Measurements from ENCODE around the gene SPAG7. TPM values are rescaled to one million over a fixed set of nuclear protein-coding genes. Genes with fewer than 3 reads are reported as not detected.

The SPAG7 gene
- total and polyA plus RNA-seq, 2 of the 8 experiments (the other 6 are each of a cell fraction or from before 2014, with no cell fraction given): 74.2 to 81.9 TPM

GRCh38 chr17:4973256-4974114, 5.9 kb upstream of the SPAG7 start:
- no peak overlapping the region for H2AK5ac ChIP-seq (ENCODE audit: low read depth, low read length)
- H2BK15ac ChIP-seq (ENCODE audit: low read length): no peak overlapping the region
- H3K79me1 ChIP-seq (ENCODE audit: low read depth, low read length): 0 out of 2 replicates have a peak, but pooled peaks cover 3% of the 10 kb centered on the region
- no peak overlapping the region for H4K5ac ChIP-seq (ENCODE audit: insufficient read length, low read depth, low read length)
- no peak for DNase-seq (ENCODE audit: low read depth in 1 of 2, low spot score in 2 of 2)
- H4K91ac ChIP-seq (replicated peaks; ENCODE audit: insufficient read length, low read length): no peak overlapping the region
- no peak overlapping the region for H3K27ac ChIP-seq (ENCODE audit: low read depth, low read length)
- no peak overlapping the region for H2BK5ac ChIP-seq (ENCODE audit: low read depth, low read length)
- peaks cover 0 to 47% (median 34%) of the 10 kb centered on the region in 4 experiments; a peak in 6 of 7 replicates for H3K27me3 ChIP-seq (replicated peaks in 1 of 4; ENCODE audit: control insufficient read depth in 3 of 4, extremely low read depth in 1 of 4, insufficient read depth in 3 of 4, low read length in 3 of 4)
- no peak for FAIRE-seq
- H3K4me1 ChIP-seq (replicated peaks in 1 of 4; ENCODE audit: control insufficient read depth in 3 of 4, insufficient read depth in 4 of 4, low read length in 3 of 4): peaks cover 0 to 13% (median 6%) of the 10 kb centered on the region in 4 experiments; a peak in 5 of 7 replicates
- H3K4me3 ChIP-seq (ENCODE audit: extremely low read depth in 1 of 4, insufficient read depth in 2 of 4, low read depth in 3 of 4, low read length in 4 of 4): no peak overlapping the region
- no peak overlapping the region for H4K8ac ChIP-seq (ENCODE audit: extremely low read depth, insufficient read depth, low read length)
- WGBS, 2 experiments (ENCODE audit: extremely low coverage in 1 of 2, insufficient coverage in 1 of 2, insufficient read length in 1 of 2, insufficient replicate concordance in 2 of 2, low coverage in 1 of 2, low lambda C conversion rate in 2 of 2, missing lambda C conversion rate in 1 of 2): 91% methylated on average over 10 of the region's 10 CpGs; no CpG with 5 or more reads in 1 of the 2 experiments
- no peaks in the 10 kb centered on the region for H3K9me3 ChIP-seq (ENCODE audit: insufficient read depth in 2 of 2, low read depth in 1 of 2, low read length in 1 of 2)
- no peak overlapping the region for H2AFZ ChIP-seq (ENCODE audit: low read length)
- H3K9ac ChIP-seq (replicated peaks in 1 of 4; ENCODE audit: extremely low read depth in 1 of 4, low read depth in 3 of 4, low read length in 3 of 4): no peak overlapping the region
- peaks cover 2 to 13% of the 10 kb centered on the region in 2 experiments for H4K20me1 ChIP-seq (replicated peaks in 1 of 2; ENCODE audit: control insufficient read depth in 1 of 2, insufficient read depth in 2 of 2, low read length in 2 of 2)
- H2BK12ac ChIP-seq (ENCODE audit: low read depth, low read length): no peak overlapping the region
- H3K18ac ChIP-seq (ENCODE audit: extremely low read depth, low read length): no peak overlapping the region
- POLR2A ChIA-PET (ENCODE audit: partially characterized antibody): interaction anchor here (0.7 to 32.4 kb wide), 8 partner anchors 12 to 308 kb away, joined by 3 to 987 read pairs (median 7); partner anchors contain the start of genes CAMTA2, CHRNE, ENO3 and INCA1
- no peak overlapping the region for H2BK20ac ChIP-seq (ENCODE audit: low read length)
- H3K23me2 ChIP-seq (ENCODE audit: low read depth, low read length): peaks cover 7% of the 10 kb centered on the region
- H3K36me3 ChIP-seq (ENCODE audit: control insufficient read depth in 2 of 4, insufficient read depth in 4 of 4, low read length in 3 of 4): peaks cover 0 to 11% (median 0%) of the 10 kb centered on the region in 4 experiments; a peak in 2 of 8 replicates
- TF ChIP-seq NRF1 (IDR thresholded peaks at IDR 0.05; ENCODE audit: low read depth, low read length) (no peak), ASH2L (IDR thresholded peaks at IDR 0.05; ENCODE audit: low read length) (no peak), RFX5 (IDR thresholded peaks at IDR 0.05; ENCODE audit: borderline replicate concordance, low read depth, low read length) (no peak), MAX (IDR thresholded peaks at IDR 0.05) (no peak)
- H3K56ac ChIP-seq (replicated peaks; ENCODE audit: insufficient read length, low read depth, low read length): no peak overlapping the region
- peaks cover 0 to 12% of the 10 kb centered on the region in 2 experiments; a peak in 1 of 4 replicates for H3K79me2 ChIP-seq (ENCODE audit: control insufficient read depth in 1 of 2, insufficient read depth in 2 of 2, low read length in 2 of 2)
- H3K4me2 ChIP-seq (ENCODE audit: insufficient read depth in 1 of 2, low read depth in 2 of 2, low read length in 2 of 2): no peak overlapping the region
- H3K14ac ChIP-seq (ENCODE audit: insufficient read length): no peak overlapping the region
- H3K23ac ChIP-seq (ENCODE audit: insufficient read length): no peak overlapping the region
- H2BK120ac ChIP-seq (replicated peaks; ENCODE audit: low read depth, low read length): no peak overlapping the region
- CTCF ChIA-PET (ENCODE audit: partially characterized antibody): interaction anchor here (0.8 to 2.8 kb wide), 4 partner anchors 13 to 64 kb away, joined by 3 to 15 read pairs (median 4); partner anchors contain the start of genes CAMTA2 and GP1BA
- no peak overlapping the region for H3K4ac ChIP-seq (replicated peaks; ENCODE audit: insufficient read length, low read depth, low read length)
